Measurements from ENCODE around the gene SNX18.
"Not testable (repeated sequence)": the region's sequence is repeated elsewhere in the genome, so short reads cannot be mapped to it uniquely, and the experiment has no call there.

The SNX18 gene

DNA sequence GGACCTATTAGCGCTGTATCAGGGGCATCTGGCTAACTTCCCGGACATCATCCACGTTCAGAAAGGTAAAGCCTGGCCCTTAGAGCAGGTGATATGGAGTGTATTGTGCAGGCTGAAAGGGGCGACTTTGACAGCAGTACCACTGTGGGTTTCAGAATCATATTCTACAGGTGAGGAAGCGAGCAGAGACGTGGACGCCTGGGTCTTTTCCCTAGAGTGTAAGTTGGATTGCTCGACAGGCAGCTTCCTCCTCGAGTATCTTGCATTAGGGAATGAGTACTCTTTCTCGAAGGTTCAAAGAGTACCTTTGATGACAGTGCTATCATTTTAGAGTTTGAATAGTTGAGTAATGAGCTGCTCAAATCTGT is 1.9 kb downstream of the SNX18 start:
- DNase-seq (ENCODE audit: low read depth), result no peak

GRCh38 chr5:54520438-54520846 is 2.9 kb downstream of the SNX18 start:
- DNase-seq (ENCODE audit: low read depth), result no peak

GRCh38 chr5:54520940-54521339 is 3.4 kb downstream of the SNX18 start:
- DNase-seq (ENCODE audit: low read depth), result no peak

DNA sequence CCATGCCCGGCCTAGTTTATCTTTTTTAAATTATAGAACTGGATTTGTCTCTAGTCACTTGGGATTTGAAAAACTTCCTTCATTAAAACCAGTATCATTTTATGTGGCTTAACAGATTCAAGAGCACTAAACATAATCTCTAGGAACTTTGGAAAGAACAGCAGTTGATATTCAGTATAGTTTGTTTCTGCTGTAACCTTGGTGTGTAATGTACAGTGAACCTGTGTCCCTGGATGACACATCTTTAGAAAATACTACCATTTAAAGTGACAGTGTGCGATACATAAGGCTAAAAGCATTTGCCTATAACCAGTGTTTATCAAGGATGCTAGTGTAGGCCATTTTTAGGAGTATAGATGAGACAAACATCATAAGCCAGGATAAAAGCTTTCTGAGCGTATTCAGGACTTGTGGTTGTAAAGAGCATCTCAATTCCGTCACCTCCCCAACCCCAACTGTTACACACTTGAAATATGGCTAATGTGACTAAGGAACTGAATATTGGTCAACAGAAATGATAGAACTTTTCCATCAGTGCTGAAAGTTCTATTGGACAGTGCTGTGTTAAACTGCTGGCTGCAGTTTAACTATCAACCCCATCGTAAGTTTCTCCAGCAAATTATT is 4.4 kb downstream of the SNX18 start:
- no peak for DNase-seq (ENCODE audit: low read depth)

DNA sequence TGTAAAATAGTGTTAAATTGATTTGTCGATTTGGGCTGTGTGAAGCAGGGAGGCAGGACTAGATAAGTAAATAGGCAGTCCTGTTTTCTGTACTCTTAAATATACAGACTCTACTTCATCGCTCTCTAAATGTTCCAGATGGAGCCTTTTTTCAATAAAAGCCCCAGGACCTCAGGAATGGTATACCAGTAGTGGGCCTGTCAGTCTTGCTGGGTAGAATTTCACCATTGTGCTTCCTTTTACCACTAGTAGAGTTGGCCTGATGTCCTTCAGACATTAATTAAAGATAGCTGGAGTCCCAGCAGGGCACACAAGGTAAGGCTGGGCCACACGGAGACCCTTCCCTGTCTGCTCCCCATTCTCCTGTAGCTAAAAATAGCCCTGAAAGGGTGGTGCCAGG is 6.0 kb downstream of the SNX18 start:
- no peak for DNase-seq (ENCODE audit: low read depth)

GRCh38 chr5:54524082-54524481 is 6.5 kb downstream of the SNX18 start:
- no peak for DNase-seq (ENCODE audit: low read depth)

DNA sequence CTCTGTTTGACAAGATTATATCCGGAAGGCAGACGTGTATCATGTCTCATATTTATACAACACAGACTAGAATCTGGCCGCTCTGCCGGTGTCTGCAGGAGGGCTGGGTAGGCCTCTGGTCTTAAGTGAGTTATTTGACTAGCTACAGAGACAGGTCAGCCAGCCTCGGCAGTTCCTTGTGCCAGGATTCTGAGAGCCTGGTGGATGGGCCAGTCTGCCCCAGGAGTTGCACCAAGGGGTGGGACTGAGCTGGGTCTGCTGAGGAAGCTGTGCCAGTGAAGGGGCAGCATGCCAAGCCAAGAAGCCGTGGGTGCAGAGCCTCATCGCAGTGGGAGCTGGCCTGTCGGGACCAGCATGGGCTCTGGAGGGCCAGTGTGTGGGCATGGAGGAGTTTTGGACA is 7.1 kb downstream of the SNX18 start:
- DNase-seq (ENCODE audit: low read depth), result no peak

- no peak for DNase-seq (ENCODE audit: low read depth)
These were observed 7.7 kb downstream of the SNX18 start for GRCh38 chr5:54525261-54525660.

DNA sequence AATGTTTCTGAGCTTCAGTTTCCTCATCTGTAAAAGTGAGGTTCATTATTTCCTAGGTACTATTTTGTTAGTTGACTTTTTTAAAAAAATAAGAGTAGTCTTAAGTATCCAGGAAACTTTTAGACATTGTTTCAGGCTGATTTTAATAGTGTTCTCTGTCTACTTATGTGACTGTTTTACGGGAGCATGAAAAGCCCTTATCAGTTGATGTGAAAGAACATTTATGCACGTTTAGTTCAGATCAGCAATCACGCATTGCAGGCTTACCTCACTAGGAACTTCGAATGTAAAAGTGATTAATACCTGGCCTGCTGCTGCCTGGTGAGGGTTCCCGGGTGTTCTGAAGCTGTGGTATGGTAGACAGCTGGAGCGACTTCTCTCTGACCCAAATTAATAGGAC is 8.1 kb downstream of the SNX18 start:
- DNase-seq (ENCODE audit: low read depth), result no peak

- no peak for DNase-seq (ENCODE audit: low read depth)
These were observed 9.2 kb downstream of the SNX18 start for GRCh38 chr5:54526604-54527288.

DNA sequence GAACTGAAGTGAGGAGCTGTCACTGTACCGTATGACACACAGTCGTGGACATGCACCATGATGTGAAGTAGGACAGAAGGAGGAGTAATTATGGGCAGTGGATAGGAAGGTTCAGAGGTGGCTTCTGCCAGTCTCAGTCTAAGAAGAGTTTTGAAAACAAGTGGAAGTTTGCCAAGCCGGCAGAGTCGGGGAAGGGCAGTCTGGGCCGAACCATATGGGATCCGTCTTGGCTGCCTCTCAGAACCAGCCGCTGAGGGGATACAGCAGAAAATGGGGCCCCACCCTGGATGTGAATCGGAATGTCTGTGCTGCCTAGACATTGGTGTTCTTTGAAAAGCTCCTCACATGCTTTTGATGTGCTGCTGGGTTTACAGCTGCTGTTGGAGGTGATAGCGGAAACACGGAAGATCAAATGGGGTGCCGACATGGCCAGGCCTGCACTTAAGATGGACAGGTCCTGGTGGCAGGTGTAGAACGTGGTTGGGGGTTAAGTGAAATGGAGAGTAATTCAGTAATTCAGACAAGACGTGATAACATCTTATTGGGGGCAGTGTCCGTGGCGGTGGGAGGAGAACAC is 11.2 kb downstream of the SNX18 start:
- DNase-seq (ENCODE audit: low read depth), result no peak

DNA sequence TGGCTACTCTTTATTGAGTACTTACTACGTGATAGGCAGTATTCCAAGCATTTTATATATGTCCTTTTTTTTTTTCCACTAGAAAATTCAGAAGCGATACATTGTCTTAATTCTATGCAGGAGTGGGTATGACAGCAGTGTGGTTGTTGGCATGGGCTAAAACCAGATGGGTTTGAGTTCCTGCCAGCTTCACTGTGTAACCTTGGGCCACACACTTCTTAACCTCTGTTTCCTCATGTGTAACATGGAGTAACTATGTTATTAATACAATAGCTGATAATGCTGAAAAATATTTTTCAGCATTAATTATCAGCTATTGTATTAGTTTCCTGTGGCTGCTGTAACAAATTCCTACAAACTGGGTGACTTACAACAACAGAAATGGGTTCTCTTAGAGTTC is 12.0 kb downstream of the SNX18 start:
- no peak for DNase-seq (ENCODE audit: low read depth)

DNA sequence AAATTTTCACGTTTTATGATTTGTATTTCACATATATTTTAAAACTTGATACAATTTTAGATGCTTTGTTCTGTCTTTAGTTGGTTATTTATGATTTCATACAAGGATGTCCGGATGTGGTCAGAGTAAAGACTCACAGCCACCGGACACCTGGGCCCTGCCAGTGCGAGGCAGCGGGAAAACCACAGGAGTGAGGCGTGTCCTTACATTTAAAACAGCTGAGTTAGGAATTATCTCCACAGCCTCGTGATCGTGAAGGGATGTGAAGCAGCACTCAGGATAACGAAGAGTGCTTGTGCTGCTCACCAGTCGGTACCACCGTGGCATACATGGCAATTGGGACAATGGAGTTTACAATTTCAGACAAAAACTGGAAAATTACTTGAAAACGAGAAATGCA is 14.0 kb downstream of the SNX18 start:
- no peak for DNase-seq (ENCODE audit: low read depth)

- no peak for DNase-seq (ENCODE audit: low read depth)
These were observed 16.1 kb downstream of the SNX18 start for GRCh38 chr5:54533541-54534190.

DNA sequence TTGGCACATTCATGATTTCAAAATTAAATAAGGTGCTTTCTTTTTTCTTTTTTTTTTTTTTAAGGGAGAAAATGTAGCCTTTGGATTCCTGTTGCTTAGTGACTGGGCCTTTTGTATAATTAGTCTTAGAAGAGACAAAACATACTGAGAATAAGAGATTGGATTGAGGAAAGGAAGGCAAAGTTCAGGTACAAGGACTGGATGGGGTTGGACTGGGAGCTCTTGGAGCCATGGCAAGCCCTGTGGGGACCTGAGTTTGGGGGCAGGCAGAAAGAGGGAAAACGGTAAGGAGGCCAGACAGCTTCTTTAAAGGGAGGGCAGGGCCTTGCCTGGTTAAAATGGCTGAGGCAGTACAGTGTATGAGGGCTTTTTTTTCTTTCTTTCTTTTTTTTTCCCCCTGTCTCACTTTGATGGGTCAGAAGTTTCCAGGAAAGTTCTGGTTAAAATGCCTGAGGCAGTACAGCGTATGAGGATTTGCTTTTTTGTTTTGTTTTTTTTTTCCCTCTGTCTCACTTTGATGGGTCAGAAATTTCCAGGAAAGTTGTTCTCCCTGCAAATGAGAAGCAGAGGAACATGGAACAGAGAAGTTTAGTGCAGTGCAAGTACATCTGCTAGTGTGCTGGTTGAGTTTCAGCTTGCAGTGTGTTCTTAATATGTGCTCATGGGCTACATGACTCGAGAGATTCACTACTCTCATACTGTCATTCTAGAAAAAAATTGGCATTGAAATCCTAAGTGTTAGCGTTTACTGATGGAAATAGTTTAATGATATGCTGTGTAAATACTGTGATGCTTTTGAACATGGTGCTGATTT is 16.8 kb downstream of the SNX18 start:
- DNase-seq (ENCODE audit: low read depth), result no peak

DNA sequence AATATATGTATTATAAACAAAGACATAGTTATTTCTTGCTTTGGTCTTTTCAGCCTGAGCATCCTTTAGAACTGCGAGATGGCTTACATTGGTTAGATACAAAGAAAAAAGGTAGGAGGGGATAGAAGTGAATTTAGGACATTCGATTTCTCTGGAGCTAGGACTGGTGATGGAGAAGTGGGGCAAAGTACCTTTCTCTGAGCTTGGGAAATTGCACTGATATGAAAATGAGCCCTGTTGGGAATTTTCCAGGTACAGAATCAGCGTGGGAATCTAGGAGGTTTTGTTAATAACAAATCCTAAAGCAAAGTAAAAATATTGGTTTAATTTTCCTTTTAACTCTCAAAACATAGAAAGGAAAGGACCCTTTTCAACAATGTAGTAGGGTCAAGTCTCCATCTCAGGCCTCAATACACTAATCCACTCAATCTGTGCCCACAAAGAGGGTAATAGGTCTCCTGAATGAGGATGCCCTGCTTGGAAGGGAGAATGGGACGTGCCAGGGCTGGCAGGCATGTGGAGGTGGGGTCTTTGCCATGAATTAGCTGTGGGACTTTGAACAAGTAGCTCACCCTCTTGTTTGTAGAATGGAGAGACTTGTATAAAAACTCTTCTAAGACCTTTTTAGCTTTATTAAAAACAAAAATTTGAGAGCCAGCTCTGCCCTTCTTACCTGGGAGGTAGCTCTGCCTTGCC is 17.7 kb downstream of the SNX18 start:
- DNase-seq (ENCODE audit: low read depth), result no peak

GRCh38 chr5:54536375-54536774 is 18.8 kb downstream of the SNX18 start:
- DNase-seq (ENCODE audit: low read depth), result not testable (repeated sequence)

DNA sequence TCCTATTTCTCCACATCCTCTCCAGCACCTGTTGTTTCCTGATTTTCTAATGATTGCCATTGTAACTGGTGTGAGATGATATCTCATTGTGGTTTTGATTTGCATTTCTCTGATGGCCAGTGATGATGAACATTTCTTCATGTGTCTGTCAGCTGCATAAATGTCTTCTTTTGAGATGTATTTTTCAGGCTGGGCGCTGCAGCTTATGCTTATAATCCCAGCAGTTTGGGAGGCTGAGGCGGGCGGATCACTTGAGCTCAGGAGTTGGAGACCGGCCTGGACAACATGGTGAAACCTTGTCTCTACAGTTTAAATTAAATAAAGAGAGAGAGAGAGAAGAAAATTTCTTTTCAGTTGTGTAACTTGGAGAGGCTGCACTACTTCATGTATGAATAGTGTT is 19.3 kb downstream of the SNX18 start:
- not testable (repeated sequence) for DNase-seq (ENCODE audit: low read depth)

GRCh38 chr5:54537725-54538124 is 20.2 kb downstream of the SNX18 start:
- no peak for DNase-seq (ENCODE audit: low read depth)

- DNase-seq (ENCODE audit: low read depth), result no peak
These were observed 20.6 kb downstream of the SNX18 start for GRCh38 chr5:54538156-54538555.

- no peak for DNase-seq (ENCODE audit: low read depth)
These were observed 21.4 kb downstream of the SNX18 start for GRCh38 chr5:54539001-54539400.

DNA sequence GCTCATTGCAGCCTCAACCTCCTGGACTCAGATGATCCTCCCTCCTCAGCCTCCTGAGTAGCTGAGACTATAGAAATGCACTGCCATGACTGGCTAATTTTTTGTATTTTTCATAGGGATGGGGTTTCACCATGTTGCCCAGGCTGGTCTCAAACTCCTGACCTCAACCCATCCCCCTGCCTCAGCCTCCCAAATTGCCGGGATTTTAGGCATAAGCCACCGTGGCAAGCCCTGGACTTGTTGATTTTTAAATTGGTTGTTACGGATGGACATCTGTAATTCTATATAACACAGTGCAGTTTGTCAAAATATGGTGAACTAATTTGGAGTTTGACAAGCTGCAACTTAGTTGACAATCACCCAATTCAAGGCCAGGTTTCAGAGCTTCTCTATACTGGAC is 22.7 kb downstream of the SNX18 start:
- DNase-seq (ENCODE audit: low read depth), result no peak

All from activated T-cell treated with anti-CD3 and anti-CD28 coated beads for 48 hours (primary cell).